ENCODE data around the gene ROPN1L.

GRCh38 chr5:10485897-10486296 is 44.2 kb downstream of the ROPN1L start:
- TF ChIP-seq, protein P1, sequence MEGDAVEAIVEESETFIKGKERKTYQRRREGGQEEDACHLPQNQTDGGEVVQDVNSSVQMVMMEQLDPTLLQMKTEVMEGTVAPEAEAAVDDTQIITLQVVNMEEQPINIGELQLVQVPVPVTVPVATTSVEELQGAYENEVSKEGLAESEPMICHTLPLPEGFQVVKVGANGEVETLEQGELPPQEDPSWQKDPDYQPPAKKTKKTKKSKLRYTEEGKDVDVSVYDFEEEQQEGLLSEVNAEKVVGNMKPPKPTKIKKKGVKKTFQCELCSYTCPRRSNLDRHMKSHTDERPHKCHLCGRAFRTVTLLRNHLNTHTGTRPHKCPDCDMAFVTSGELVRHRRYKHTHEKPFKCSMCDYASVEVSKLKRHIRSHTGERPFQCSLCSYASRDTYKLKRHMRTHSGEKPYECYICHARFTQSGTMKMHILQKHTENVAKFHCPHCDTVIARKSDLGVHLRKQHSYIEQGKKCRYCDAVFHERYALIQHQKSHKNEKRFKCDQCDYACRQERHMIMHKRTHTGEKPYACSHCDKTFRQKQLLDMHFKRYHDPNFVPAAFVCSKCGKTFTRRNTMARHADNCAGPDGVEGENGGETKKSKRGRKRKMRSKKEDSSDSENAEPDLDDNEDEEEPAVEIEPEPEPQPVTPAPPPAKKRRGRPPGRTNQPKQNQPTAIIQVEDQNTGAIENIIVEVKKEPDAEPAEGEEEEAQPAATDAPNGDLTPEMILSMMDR (IDR thresholded peaks at IDR 0.05; ENCODE audit: borderline replicate concordance, extremely low read depth, low read length, poor library complexity, severe bottlenecking), result no peak
- TF ChIP-seq EZH2 (IDR thresholded peaks at IDR 0.05; ENCODE audit: borderline replicate concordance, low read depth, low read length, severe bottlenecking), result no peak

Measured in DND-41 (cell line).